Measurements from ENCODE around the gene COMMD9.

GRCh38 chr11:36282926-36283325 is 6.3 kb downstream of the COMMD9 start:
- TF ChIP-seq BCL11A (IDR thresholded peaks at IDR 0.05; ENCODE audit: low read depth, low read length), result no peak
- no peak for TF ChIP-seq MTA3 (IDR thresholded peaks at IDR 0.05; ENCODE audit: borderline replicate concordance, low read length)
- TF ChIP-seq SP1 (IDR thresholded peaks at IDR 0.05; ENCODE audit: low read depth, low read length), result no peak
- TF ChIP-seq CTCF (IDR thresholded peaks at IDR 0.05 in 2 of 3, conservative IDR thresholded peaks at IDR 0.05 in 1 of 3; ENCODE audit: control insufficient read depth in 2 of 3, extremely low read depth in 1 of 3, insufficient read depth in 1 of 3, low read depth in 3 of 3, low read length in 3 of 3), result no peak
- TF ChIP-seq, protein P1, sequence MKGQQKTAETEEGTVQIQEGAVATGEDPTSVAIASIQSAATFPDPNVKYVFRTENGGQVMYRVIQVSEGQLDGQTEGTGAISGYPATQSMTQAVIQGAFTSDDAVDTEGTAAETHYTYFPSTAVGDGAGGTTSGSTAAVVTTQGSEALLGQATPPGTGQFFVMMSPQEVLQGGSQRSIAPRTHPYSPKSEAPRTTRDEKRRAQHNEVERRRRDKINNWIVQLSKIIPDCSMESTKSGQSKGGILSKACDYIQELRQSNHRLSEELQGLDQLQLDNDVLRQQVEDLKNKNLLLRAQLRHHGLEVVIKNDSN (IDR thresholded peaks at IDR 0.05; ENCODE audit: borderline replicate concordance, extremely low read length, insufficient read depth, low read depth, low read length), result no peak
- no peak for TF ChIP-seq SRF (IDR thresholded peaks at IDR 0.05; ENCODE audit: low read depth in 2 of 2, low read length in 2 of 2)
- TF ChIP-seq HDAC2 (IDR thresholded peaks at IDR 0.05), result no peak
